GM18502 (cell line): ENCODE results near the gene C19orf38.
"Not testable (repeated sequence)": the region's sequence is repeated elsewhere in the genome, so short reads cannot be mapped to it uniquely, and the experiment has no call there.

ENCODE experiments used
- ATAC-seq: cut with Tn5 transposase; IDR thresholded peaks from one replicate; pipeline ENCODE4 v1.9.1; 2021; ENCODE audit warnings: mild to moderate bottlenecking; ENCODE audit not compliant: unreplicated experiment, poor library complexity

Gene C19orf38

GRCh38 chr19:10819124-10820060 is 28.8 kb upstream of the C19orf38 start:
- ATAC-seq: no peak

- ATAC-seq: no peak
These were observed 28.0 kb upstream of the C19orf38 start for GRCh38 chr19:10820173-10820572.

- no peak for ATAC-seq
These were observed 24.5 kb upstream of the C19orf38 start for GRCh38 chr19:10823690-10824089.

GRCh38 chr19:10826231-10826630 is 22.0 kb upstream of the C19orf38 start:
- no peak for ATAC-seq

- no peak for ATAC-seq
These were observed 21.4 kb upstream of the C19orf38 start for GRCh38 chr19:10826846-10827245.

- ATAC-seq: no peak
These were observed 19.0 kb upstream of the C19orf38 start for GRCh38 chr19:10828981-10829821.

GRCh38 chr19:10829967-10830366 is 18.2 kb upstream of the C19orf38 start:
- no peak for ATAC-seq

- ATAC-seq: no peak
These were observed 17.8 kb upstream of the C19orf38 start for GRCh38 chr19:10830370-10830769.

- ATAC-seq: no peak
These were observed 17.1 kb upstream of the C19orf38 start for GRCh38 chr19:10830931-10831779.

GRCh38 chr19:10831987-10832938 is 16.0 kb upstream of the C19orf38 start:
- no peak for ATAC-seq

GRCh38 chr19:10832939-10833296 is 15.3 kb upstream of the C19orf38 start:
- no peak for ATAC-seq

- no peak for ATAC-seq
These were observed 13.0 kb upstream of the C19orf38 start for GRCh38 chr19:10835089-10835753.

- ATAC-seq: peak; percentile 78
These were observed 12.3 kb upstream of the C19orf38 start, which contains the start of gene TMED1 for GRCh38 chr19:10835754-10836478. Gene TMED1, minus strand, starts transcription at chr19:10836212. Its CDS starts 21 bp downstream, at chr19:10836191.

GRCh38 chr19:10836479-10837330 is 11.5 kb upstream of the C19orf38 start:
- ATAC-seq: peak; percentile 29

GRCh38 chr19:10837649-10838048 is 10.6 kb upstream of the C19orf38 start:
- ATAC-seq: not testable (repeated sequence)

- no peak for ATAC-seq
These were observed 9.8 kb upstream of the C19orf38 start for GRCh38 chr19:10838377-10838776.
